H1 (cell line): ENCODE data around the gene RIN1. TPM values are rescaled to one million over a fixed set of nuclear protein-coding genes. Genes with fewer than 3 reads are reported as not detected.

Experiments used
- CBX8 ChIP-seq: fragments of 300-800, 300-1000 bp; sonication (generic); IDR thresholded peaks from 2 replicates; pipeline ENCODE4 v1.7.1; 2016; ENCODE audit warnings: low read depth, low read length, borderline replicate concordance
- CHD1 ChIP-seq: IDR thresholded peaks from 2 replicates; pipeline ENCODE4 v1.6.1; 2012; ENCODE audit warnings: low read depth, low read length, improper control_type of control experiment
- CREB1 ChIP-seq: IDR thresholded peaks from 2 replicates; pipeline ENCODE4 v1.6.1; 2012; ENCODE audit warnings: inconsistent platforms
- CTBP2 ChIP-seq: IDR thresholded peaks from 2 replicates; pipeline ENCODE4 v1.7.0; 2011; ENCODE audit warnings: borderline replicate concordance, mild to moderate bottlenecking, moderate library complexity, mixed read lengths, low read length; ENCODE audit not compliant: insufficient read depth, insufficient read length
- EGR1 ChIP-seq: IDR thresholded peaks from 2 replicates; pipeline ENCODE4 v1.6.1; 2011; ENCODE audit warnings: low read depth, low read length, borderline replicate concordance
- HDAC6 ChIP-seq: IDR thresholded peaks from one replicate; pipeline ENCODE4 v1.7.1; 2012; ENCODE audit warnings: low read depth, mild to moderate bottlenecking, inconsistent platforms, low read length, moderate library complexity
- KDM4A ChIP-seq: IDR thresholded peaks from one replicate; pipeline ENCODE4 v1.7.1; 2012; ENCODE audit warnings: low read depth, mild to moderate bottlenecking, moderate library complexity, low read length, inconsistent platforms; ENCODE audit not compliant: severe bottlenecking
- KDM5A ChIP-seq: fragments of 200-600 bp; IDR thresholded peaks from 2 replicates; pipeline ENCODE4 v1.7.1; 2012; ENCODE audit warnings: mild to moderate bottlenecking, low read length, inconsistent platforms, mixed read lengths
- POLR2A ChIP-seq, 2 experiments: IDR thresholded peaks; 1 replicate in 1 of 2; 2 replicates in 1 of 2; pipeline ENCODE4 v1.6.1; 2011; ENCODE audit warnings: low read depth in 2 of 2, low read length in 2 of 2, mild to moderate bottlenecking in 2 of 2; ENCODE audit errors: control extremely low read depth in 1 of 2
- POLR2AphosphoS5 ChIP-seq: IDR thresholded peaks from 2 replicates; pipeline ENCODE4 v1.6.1; 2011; ENCODE audit warnings: low read depth, low read length
- RAD21 ChIP-seq, 2 experiments: IDR thresholded peaks in 1 of 2; conservative IDR thresholded peaks in 1 of 2; 2 replicates each; pipeline ENCODE4 v1.6.1; 2011; ENCODE audit warnings: low read depth in 2 of 2, low read length in 2 of 2, improper control_type of control experiment in 1 of 2, inconsistent platforms in 1 of 2, mild to moderate bottlenecking in 1 of 2, moderate library complexity in 1 of 2
- RNF2 ChIP-seq: fragments of 200-900, 300-1000 bp; sonication (generic); IDR thresholded peaks from 2 replicates; pipeline ENCODE4 v1.7.1; 2016; ENCODE audit warnings: borderline replicate concordance, low read depth, mild to moderate bottlenecking, antibody characterized with exemption, low read length; ENCODE audit not compliant: poor library complexity, severe bottlenecking; ENCODE audit errors: missing control alignments
- SIRT6 ChIP-seq: IDR thresholded peaks from one replicate; pipeline ENCODE4 v1.7.1; 2012; ENCODE audit warnings: low read length, inconsistent platforms
- SP1 ChIP-seq: IDR thresholded peaks from 2 replicates; pipeline ENCODE4 v1.6.1; 2011; ENCODE audit warnings: low read depth, low read length
- SP2 ChIP-seq: IDR thresholded peaks from 2 replicates; pipeline ENCODE4 v1.6.1; 2012; ENCODE audit warnings: mild to moderate bottlenecking, low read length, inconsistent platforms
- SP4 ChIP-seq: IDR thresholded peaks from 2 replicates; pipeline ENCODE4 v1.6.1; 2012; ENCODE audit warnings: low read length, inconsistent platforms
- SUZ12 ChIP-seq: fragments of 200-600 bp; sonication (generic); IDR thresholded peaks from 2 replicates; pipeline ENCODE4 v1.6.1; 2012; ENCODE audit warnings: mild to moderate bottlenecking, inconsistent platforms, low read length, moderate library complexity, mixed read lengths
- TAF1 ChIP-seq: IDR thresholded peaks from 2 replicates; pipeline ENCODE4 v1.6.1; 2011; ENCODE audit warnings: mild to moderate bottlenecking, low read depth, low read length
- TEAD4 ChIP-seq: IDR thresholded peaks from 2 replicates; pipeline ENCODE4 v1.6.1; 2012; ENCODE audit warnings: low read depth, low read length, inconsistent platforms, mixed read lengths
- polyA plus RNA-seq, 7 experiments: library from polyadenylated mRNA; depleted of rRNA in 3 of 7; stranded (reverse) in 5 of 7; unstranded in 2 of 7; fragments of >200 nt in 5 of 7; fragments of 200-250 nt in 2 of 7; gene quantifications; 1 replicate in 5 of 7; 2 replicates in 1 of 7; 4 replicates in 1 of 7; pipeline versions ENCODE4 v1.2.1 to v1.2.3, GENCODE V29; 2011 to 2013; ENCODE audit warnings: missing spikeins in 2 of 7, mixed read lengths in 2 of 7
- total RNA-seq: library from RNA; stranded (reverse); fragmentation: NEBNext Ultra II Directional; extraction: Animal tissue kit (Norgen Biotek cat#: 25700); gene quantifications from 2 replicates; pipeline ENCODE4 v1.2.1, GENCODE V29; 2021
- TF ChIP-seq, protein P1 (sequence below): IDR thresholded peaks from 2 replicates; pipeline ENCODE4 v1.6.1; 2012; ENCODE audit warnings: inconsistent platforms
- TF ChIP-seq, protein P2 (sequence below), 3 experiments: IDR thresholded peaks; 1 replicate in 2 of 3; 2 replicates in 1 of 3; pipeline versions ENCODE4 v1.5.1 to v1.6.1; 2011; ENCODE audit warnings: low read length in 3 of 3, mild to moderate bottlenecking in 3 of 3, inconsistent platforms in 2 of 3, low read depth in 1 of 3, moderate library complexity in 1 of 3; ENCODE audit not compliant: insufficient read depth in 1 of 3; ENCODE audit errors: control extremely low read depth in 1 of 3

The RIN1 gene
- total and polyA plus RNA-seq, 2 of the 8 experiments (the other 6 are each of a cell fraction or from before 2014, with no cell fraction given): 2.5 to 5.4 TPM

DNA sequence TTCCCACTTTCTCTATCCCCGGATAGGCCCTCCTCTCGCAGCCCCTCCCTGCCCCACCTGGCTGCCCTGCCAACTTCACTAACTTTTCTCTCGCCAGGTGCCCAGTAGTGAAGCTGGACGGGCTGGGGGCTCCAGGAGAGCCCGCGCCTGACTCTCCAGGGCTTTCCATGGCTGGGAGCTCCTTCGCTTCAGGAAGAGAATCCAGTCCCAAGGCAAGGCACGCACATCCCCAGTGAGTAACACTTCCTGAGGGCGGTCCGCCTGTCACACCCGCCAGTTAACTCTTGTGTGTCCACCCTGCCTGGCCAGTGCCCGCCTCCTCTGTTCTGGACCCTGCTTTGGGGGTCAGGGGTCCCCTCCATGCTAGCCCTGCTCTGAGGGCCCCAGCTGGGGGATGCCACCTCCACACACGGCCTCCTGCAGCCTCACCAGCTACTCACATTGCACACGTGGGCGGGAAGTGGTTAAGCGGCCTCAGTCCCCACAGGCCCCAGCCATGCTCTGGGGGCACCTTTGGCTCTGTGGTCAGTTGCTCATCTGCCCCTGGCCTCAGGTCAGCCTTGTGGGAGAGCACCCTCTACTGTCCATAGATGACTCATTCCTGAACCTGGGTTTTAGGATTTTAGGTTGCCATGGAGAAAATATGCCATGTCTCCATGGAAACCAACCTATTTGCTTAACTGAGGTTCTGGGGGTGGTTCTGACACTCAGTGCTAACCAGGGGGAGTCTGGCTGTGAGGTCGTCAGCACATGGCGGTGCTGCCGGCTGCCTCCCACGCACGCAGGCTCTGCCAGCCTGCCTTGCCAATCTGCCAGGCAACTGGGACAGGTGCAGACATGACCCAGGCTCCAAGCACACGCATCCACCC, at the start of gene RIN1 (continued):
- no peak for TF ChIP-seq HDAC6
- TF ChIP-seq TEAD4: no peak
- 0 out of 2 replicates have a peak, but pooled peaks have one; percentile 15 for TF ChIP-seq SUZ12
- no peak for TF ChIP-seq SP2
- no peak for TF ChIP-seq SIRT6
- TF ChIP-seq RAD21 (IDR thresholded peaks at IDR 0.05 in 1 of 2, conservative IDR thresholded peaks at IDR 0.05 in 1 of 2; ENCODE audit: low read depth in 2 of 2, low read length in 2 of 2): peak; percentile 70 to 79
- TF ChIP-seq CBX8: no peak
- TF ChIP-seq EGR1: peak; percentile 42; the same call in 1 of the 2 replicates
- TF ChIP-seq SP1: no peak
- TF ChIP-seq, protein P1, sequence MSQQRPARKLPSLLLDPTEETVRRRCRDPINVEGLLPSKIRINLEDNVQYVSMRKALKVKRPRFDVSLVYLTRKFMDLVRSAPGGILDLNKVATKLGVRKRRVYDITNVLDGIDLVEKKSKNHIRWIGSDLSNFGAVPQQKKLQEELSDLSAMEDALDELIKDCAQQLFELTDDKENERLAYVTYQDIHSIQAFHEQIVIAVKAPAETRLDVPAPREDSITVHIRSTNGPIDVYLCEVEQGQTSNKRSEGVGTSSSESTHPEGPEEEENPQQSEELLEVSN: peak; percentile 49
- TF ChIP-seq KDM5A: no peak
- TF ChIP-seq TAF1: 0 out of 2 replicates have a peak, but pooled peaks have one; percentile 3
- peak; percentile 56; the same call in 1 of the 2 replicates for TF ChIP-seq POLR2AphosphoS5
- TF ChIP-seq CREB1: peak; percentile 57
- no peak for TF ChIP-seq CHD1
- TF ChIP-seq RNF2: no peak
- TF ChIP-seq CTBP2: no peak
- TF ChIP-seq SP4: no peak
- TF ChIP-seq, protein P2, sequence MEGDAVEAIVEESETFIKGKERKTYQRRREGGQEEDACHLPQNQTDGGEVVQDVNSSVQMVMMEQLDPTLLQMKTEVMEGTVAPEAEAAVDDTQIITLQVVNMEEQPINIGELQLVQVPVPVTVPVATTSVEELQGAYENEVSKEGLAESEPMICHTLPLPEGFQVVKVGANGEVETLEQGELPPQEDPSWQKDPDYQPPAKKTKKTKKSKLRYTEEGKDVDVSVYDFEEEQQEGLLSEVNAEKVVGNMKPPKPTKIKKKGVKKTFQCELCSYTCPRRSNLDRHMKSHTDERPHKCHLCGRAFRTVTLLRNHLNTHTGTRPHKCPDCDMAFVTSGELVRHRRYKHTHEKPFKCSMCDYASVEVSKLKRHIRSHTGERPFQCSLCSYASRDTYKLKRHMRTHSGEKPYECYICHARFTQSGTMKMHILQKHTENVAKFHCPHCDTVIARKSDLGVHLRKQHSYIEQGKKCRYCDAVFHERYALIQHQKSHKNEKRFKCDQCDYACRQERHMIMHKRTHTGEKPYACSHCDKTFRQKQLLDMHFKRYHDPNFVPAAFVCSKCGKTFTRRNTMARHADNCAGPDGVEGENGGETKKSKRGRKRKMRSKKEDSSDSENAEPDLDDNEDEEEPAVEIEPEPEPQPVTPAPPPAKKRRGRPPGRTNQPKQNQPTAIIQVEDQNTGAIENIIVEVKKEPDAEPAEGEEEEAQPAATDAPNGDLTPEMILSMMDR (IDR thresholded peaks at IDR 0.05; ENCODE audit: control extremely low read depth in 1 of 3, insufficient read depth in 1 of 3, low read depth in 1 of 3, low read length in 3 of 3): peak in 2 of 3 experiments; percentile 65 to 75; a peak in 3 of 4 replicates
- no peak; a peak in 1 of 3 replicates for TF ChIP-seq POLR2A (IDR thresholded peaks at IDR 0.05; ENCODE audit: control extremely low read depth in 1 of 2, low read depth in 2 of 2, low read length in 2 of 2)
- no peak for TF ChIP-seq KDM4A
